Stimulated activated CD8-positive, alpha-beta memory T cell treated with anti-CD3 and anti-CD28 coated beads, Interleukin-15, amount 100 ng/mL, for 4 hours (primary cell): ENCODE data around the gene CYP26C1.
"Not testable (repeated sequence)": the region's sequence is repeated elsewhere in the genome, so short reads cannot be mapped to it uniquely, and the experiment has no call there.

Source experiments
- DNase-seq, 2 donors: peaks; one replicate each; pipeline ENCODE4 v3.0.0-alpha.2; 2020; ENCODE audit warnings: low read depth in 2 of 2

Gene CYP26C1

DNA sequence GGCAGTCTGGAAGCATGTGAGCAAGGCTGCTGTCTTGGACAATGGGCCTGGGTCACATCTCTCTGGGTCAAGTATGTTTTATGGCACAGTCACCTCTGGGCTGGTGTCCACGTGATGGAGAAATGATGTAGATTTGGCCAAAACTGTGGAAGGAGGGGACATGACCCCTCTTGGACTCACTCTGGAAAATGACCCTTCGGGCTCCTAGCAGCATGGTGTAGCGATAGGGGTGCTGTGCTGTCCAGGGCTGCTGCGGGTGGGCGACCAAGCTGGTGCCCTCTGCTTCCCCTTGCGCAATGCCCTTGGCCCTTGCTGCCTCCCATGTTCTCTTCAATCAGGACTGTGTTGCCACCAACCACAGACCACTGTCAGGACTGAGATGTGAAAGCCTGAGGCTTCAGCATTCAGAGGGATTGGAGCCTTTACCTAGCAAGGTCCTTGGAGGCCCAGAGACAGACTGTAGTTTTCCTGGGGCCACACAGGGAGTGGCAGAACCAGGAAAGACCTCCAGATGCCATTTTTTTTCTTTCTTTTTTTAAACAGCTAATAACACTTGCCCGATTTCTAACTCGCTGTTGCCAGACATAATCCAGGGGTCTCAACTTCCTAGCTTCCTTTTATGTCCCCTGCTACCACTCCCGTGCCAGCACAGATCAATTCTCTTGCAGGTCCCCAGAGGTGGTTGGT, 19.2 kb downstream of the CYP26C1 start:
- no peak for DNase-seq

DNA sequence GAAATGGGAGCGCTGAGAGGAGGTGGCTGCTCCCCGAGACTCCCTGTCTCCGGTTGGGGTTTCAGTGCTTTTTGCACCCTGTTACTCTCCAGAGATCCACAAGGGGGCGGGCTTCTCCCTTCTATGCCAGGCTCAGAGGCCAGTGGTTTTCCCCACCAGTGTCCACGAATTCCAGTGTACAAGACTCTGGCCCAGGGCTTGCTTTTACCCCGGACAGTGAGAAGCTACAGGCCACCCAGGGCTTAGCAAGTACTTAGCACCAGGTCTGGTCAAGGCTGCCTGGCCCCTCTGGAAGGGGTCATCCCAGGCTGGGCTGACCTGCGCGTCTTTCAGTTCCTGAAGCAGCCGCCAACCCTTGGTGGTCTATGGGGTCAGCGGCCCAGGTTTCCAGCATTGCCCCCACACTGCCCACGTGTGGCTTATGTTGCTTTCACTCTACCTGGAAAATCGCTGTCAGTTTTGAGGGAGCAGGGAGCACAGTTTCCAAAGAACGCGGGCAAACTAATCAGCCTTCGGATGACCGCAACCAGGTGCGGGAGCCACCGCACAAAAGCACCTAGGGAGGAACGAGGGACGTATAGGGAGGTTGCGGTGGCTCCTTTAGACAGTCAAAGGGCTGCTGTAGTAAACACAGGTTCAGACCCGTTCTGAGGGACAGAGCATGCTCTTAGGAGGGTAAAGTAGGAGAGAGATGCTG, 19.9 kb downstream of the CYP26C1 start:
- no peak for DNase-seq

DNA sequence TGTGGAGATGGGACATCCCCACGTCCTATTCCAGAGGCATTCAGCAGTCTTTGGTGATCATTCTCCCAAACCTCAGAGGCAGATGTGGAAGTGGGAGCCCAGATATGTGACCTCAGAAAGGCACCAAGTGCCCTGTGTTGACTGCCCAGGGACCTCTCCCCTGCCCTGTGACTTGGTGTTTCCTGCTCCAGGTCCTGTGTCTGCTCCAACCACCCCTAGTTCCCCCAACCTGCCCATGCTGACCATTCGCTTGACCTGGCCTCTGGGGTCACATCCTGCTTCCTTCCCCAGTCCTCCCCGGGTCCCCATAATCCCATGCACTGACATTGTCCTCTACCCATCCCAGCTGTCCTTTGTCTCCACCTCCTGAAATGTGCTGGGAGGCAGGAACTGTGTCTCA, 20.7 kb downstream of the CYP26C1 start:
- no peak for DNase-seq

- DNase-seq: no peak
Measured at GRCh38 chr10:93081834-93082233, 21.2 kb downstream of the CYP26C1 start.

- no peak for DNase-seq
Measured at GRCh38 chr10:93083743-93084539, 23.3 kb downstream of the CYP26C1 start.

- DNase-seq: no peak
Measured at GRCh38 chr10:93085272-93085859, 24.8 kb downstream of the CYP26C1 start.

GRCh38 chr10:93086289-93086688, 25.7 kb downstream of the CYP26C1 start:
- no peak for DNase-seq

GRCh38 chr10:93087846-93088245, 27.2 kb downstream of the CYP26C1 start:
- no peak for DNase-seq

DNA sequence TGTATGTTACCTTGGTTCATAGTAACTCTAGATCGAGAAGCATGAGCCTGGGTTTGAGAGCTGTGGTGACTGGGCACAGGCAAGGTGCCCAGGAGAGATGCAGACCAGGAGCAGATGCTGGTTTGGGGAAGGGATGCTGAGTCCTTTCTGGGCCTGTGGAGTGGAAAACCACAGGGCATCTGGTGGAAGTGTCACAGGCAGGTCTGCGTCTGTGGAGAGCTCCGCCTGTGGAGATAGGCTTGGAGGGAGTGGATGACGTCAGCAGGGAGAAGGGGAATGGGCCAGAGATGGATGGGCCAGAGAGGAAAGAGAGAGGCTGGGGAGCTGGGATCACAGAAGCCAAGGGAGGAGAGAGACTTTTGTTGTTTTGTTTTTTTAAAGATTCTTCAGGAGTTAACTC, 27.9 kb downstream of the CYP26C1 start:
- no peak for DNase-seq

GRCh38 chr10:93090619-93091018, 30.0 kb downstream of the CYP26C1 start:
- no peak for DNase-seq

GRCh38 chr10:93091960-93092359, 31.4 kb downstream of the CYP26C1 start:
- no peak for DNase-seq

DNA sequence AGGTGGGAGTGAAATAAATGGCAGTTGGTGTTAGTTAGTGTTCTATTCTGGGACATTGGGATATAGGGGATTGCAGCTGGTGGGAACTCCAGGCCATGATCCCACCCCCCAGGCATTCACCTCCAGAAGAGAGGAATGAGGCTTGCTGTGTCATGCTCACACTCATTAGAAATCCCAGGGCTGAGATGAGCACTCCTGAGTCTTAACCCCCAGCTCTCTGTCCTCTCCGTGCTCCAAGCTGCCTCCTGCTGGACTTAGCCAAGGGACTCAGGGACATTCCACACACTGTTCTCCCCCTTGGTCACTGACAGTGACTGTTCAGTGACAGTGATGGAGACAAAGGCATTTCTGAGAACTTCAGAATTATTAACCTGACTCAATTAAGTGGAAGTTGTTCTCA, 34.6 kb downstream of the CYP26C1 start:
- no peak for DNase-seq

DNA sequence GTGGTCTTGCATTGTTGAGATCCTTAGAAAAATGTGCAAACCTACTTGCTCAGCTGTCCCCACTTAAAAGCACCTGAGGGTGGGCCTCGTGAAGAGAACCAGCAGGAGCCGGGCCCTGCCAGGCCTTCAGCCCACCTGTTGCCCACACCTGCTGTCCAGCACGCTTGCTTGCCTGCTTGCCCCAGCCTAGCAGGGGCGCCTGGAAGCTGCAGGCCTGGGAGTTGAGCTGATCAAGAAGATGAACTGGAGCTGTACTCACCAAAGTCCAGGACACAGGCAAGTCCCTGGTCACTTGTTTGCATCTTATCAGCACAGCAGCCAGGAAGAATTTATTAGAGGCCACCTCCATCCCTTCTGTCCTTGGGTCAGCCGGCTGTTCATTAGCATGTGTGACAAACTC, 36.3 kb downstream of the CYP26C1 start:
- no peak for DNase-seq

DNA sequence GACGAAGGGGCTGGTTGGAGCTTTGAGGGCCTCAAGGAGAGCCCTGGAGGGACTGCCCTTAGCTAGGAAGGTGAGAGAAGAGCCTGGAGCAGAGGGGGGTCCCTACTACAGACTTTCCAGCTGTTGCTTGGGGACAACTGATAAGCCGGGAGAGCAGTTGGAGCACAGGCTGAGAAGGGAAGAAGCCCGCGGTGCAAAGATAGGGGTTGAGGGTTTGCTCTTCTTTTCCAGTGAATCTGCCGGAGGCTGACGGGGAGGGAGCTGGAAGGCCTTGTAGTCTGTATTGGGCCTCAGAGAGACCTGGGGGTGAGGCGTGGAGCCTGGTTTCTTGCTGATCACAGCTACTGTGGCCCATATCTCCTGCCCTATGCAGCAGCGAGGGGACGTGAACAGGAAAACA, 36.8 kb downstream of the CYP26C1 start:
- no peak for DNase-seq

DNA sequence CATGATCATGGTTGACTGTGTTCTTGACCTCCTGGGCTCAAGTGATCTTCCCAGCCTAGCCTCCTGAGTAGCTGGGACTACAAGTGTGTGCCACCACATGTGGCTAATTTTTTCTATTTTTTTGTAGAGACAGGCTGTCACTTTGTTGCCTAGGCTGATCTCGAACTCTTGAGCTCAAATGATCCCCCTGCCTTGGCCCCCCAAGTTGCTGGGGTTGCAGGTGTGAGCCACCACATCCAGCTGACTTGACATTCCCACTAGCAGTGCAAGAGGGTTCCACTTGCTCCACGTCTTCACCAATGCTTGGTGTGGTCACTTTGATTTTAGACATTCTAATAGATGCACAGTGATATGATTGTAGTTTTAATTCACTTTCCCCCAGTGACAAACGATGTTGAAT, 38.2 kb downstream of the CYP26C1 start:
- no peak for DNase-seq

GRCh38 chr10:93099670-93100069, 39.1 kb downstream of the CYP26C1 start:
- no peak for DNase-seq

DNA sequence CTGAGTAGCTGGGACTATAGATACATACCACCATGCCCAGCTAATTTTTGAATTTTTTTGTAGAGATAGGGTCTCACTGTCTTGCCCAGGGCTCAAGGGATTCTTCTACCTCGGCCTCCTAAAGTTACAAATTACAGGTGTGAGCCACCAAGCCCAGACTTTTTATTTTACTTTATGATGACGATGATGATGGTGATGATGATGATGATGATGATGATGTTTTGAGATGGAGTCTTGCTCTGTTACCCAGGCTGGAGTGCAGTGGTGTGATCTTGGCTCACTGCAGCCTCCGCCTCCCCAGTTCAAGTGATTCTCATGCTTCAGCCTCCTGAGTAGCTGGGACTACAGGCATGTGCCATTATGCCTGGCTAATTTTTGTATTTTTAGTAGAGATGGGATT, 40.5 kb downstream of the CYP26C1 start:
- not testable (repeated sequence) for DNase-seq

- DNase-seq: no peak
Measured at GRCh38 chr10:93103953-93104352, 43.4 kb downstream of the CYP26C1 start.

- no peak for DNase-seq
Measured at GRCh38 chr10:93106631-93107072, 46.1 kb downstream of the CYP26C1 start.

GRCh38 chr10:93110472-93111146, 50.0 kb downstream of the CYP26C1 start:
- no peak for DNase-seq

GRCh38 chr10:93113042-93113441, 52.4 kb downstream of the CYP26C1 start:
- DNase-seq: no peak
